ENCODE measurements around the gene ZNF691. TPM values are rescaled to one million over a fixed set of nuclear protein-coding genes. Genes with fewer than 3 reads are reported as not detected.

ZNF691 gene
- total and polyA plus RNA-seq, 2 donors (not counting 3 experiments of a cell fraction or from before 2014, with no cell fraction given): 6.6 to 6.9 TPM

GRCh38 chr1:42876009-42876408, 29.6 kb downstream of the ZNF691 start:
- Histone ChIP-seq H3K4me1 (ENCODE audit: control insufficient read depth, extremely low read depth, insufficient read depth, low read length) (no peaks in the 10 kb centered on the region), H3K9me1 (replicated peaks; ENCODE audit: control insufficient read depth, extremely low read depth, insufficient read depth, low read length) (no peaks in the 10 kb centered on the region), H3K27ac (ENCODE audit: insufficient read depth, low read depth, low read length) (no peak overlapping the region), H2AFZ (ENCODE audit: low read depth, low read length) (no peak overlapping the region), H3K4me2 (ENCODE audit: insufficient read depth, low read length) (no peak overlapping the region), H4K20me1 (replicated peaks; ENCODE audit: control insufficient read depth, extremely low read depth, insufficient read depth, low read length) (no peaks in the 10 kb centered on the region), H3K36me3 (ENCODE audit: control insufficient read depth in 2 of 2, extremely low read depth in 1 of 2, insufficient read depth in 2 of 2, low read length in 2 of 2) (no peaks in the 10 kb centered on the region), H3K4me3 (replicated peaks in 1 of 3; ENCODE audit: insufficient read depth in 1 of 3, low read depth in 1 of 3, low read length in 3 of 3) (no peak overlapping the region), H3K79me2 (ENCODE audit: control insufficient read depth, insufficient read depth, low read length) (no peaks in the 10 kb centered on the region), H3K27me3 (ENCODE audit: control insufficient read depth in 2 of 2, insufficient read depth in 2 of 2, low read length in 2 of 2) (peaks cover 13 to 29% of the 10 kb centered on the region in 2 experiments), H3K9me3 (replicated peaks; ENCODE audit: control insufficient read depth, insufficient read depth, low read length) (no peaks in the 10 kb centered on the region), H3K9ac (replicated peaks; ENCODE audit: extremely low read depth, insufficient read depth, low read length) (no peak overlapping the region)
- intact Hi-C loops (cut with micrococcal nuclease): no loop called here
- TF ChIP-seq POLR2AphosphoS5 (IDR thresholded peaks at IDR 0.05; ENCODE audit: insufficient read depth, low read depth, low read length) (no peak), MAX (IDR thresholded peaks at IDR 0.05; ENCODE audit: insufficient read depth, insufficient read length) (no peak), GATA2 (IDR thresholded peaks at IDR 0.05; ENCODE audit: insufficient read depth, insufficient read length, low read depth, low read length) (no peak), FOS (IDR thresholded peaks at IDR 0.05; ENCODE audit: borderline replicate concordance, insufficient read depth, low read length) (no peak), MYC (IDR thresholded peaks at IDR 0.05; ENCODE audit: low read depth, low read length) (no peak), JUN (IDR thresholded peaks at IDR 0.05; ENCODE audit: borderline replicate concordance, insufficient read depth, insufficient read length, low read depth) (no peak), POLR2A (IDR thresholded peaks at IDR 0.05; ENCODE audit: low read depth, low read length) (no peak), EZH2 (IDR thresholded peaks at IDR 0.05; ENCODE audit: borderline replicate concordance, low read depth, low read length, severe bottlenecking) (no peak), CTCF (IDR thresholded peaks at IDR 0.05; ENCODE audit: extremely low read depth in 1 of 2, insufficient read depth in 1 of 2, low read depth in 1 of 2, low read length in 2 of 2) (no peak)
- BruUV-seq (replicated peaks): no TSS peak
- dilution Hi-C loops (cut with MboI; ENCODE audit: extremely low pct_ligation_motif_present, low sequenced_read_pairs): no loop called here
- DNase-seq (ENCODE audit: low read depth, low spot score): no peak
- no peak for FAIRE-seq
- ChIA-PET POLR2A (no interaction called here), CTCF (interaction anchor here (1.4 kb wide), 1 partner anchor 197 kb away, joined by 3 read pairs; no protein-coding TSS in a partner anchor)

Data from endothelial cell of umbilical vein (primary cell).